ENCODE measurements around the gene RASL10B. TPM values are rescaled to one million over a fixed set of nuclear protein-coding genes. Genes with fewer than 3 reads are reported as not detected.

RASL10B gene, protein sequence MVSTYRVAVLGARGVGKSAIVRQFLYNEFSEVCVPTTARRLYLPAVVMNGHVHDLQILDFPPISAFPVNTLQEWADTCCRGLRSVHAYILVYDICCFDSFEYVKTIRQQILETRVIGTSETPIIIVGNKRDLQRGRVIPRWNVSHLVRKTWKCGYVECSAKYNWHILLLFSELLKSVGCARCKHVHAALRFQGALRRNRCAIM
- 3.3 TPM for total RNA-seq (ENCODE audit: unreplicated experiment)
- long read RNA-seq = 0 reads

DNA sequence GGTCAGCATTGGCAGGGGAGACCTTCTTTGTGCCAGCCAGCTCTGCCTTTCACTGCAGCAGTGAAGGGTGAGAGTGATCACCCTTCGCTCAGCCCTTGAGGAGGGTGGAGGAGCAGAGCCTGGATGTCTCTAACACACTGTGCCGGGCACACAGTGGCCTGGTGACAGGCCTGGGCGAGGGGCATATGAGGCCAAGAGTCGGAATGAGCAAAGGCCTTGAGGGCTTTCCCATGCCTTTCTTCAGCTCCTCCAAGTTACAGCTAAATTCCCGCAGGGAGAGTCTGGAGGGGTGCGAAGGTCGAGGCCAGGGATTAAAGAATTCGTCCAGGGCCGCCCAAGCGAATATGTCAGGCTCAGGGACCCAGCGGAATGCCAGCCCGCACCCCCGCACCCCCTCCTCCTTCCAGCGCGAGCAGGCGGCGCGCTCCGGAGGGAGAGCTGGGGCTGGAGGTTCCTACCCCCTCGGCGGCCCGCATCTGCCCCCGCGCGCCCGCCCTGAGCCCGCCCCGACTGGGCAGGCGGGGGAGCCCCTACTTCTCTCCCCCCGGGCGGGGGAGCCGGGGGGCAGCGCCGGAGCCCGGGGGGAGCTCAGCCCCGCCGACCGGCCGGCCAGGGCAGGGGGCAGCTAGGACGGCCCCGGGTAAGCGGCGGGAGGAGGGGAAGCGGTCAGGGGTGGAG, at the start of gene RASL10B:
TSS of gene RASL10B (plus strand) at position 401 of the 678 bp plus-strand sequence. CDS start 3,546 bp downstream, outside the sequence.
- peaks cover 5% of the 10 kb centered on the region for H3K4me1 Mint-ChIP-seq (ENCODE audit: low read depth, unreplicated experiment)
- H3K27me3 Mint-ChIP-seq (ENCODE audit: unreplicated experiment) = peaks cover 1% of the 10 kb centered on the region
- peak within 1 kb of the TSS; percentile 80 for H3K4me3 Mint-ChIP-seq (ENCODE audit: unreplicated experiment)
- peak; percentile 86 for DNase-seq
- H3K27ac Mint-ChIP-seq (ENCODE audit: unreplicated experiment) = no peak within 1 kb of the TSS
- no peak for TF ChIP-seq CTCF (IDR thresholded peaks at IDR 0.05; ENCODE audit: partially characterized antibody, unreplicated experiment)
- H3K9me3 Mint-ChIP-seq (ENCODE audit: unreplicated experiment) = peaks cover 6% of the 10 kb centered on the region
- H3K36me3 Mint-ChIP-seq (ENCODE audit: unreplicated experiment) = no peaks in the 10 kb centered on the region

DNA sequence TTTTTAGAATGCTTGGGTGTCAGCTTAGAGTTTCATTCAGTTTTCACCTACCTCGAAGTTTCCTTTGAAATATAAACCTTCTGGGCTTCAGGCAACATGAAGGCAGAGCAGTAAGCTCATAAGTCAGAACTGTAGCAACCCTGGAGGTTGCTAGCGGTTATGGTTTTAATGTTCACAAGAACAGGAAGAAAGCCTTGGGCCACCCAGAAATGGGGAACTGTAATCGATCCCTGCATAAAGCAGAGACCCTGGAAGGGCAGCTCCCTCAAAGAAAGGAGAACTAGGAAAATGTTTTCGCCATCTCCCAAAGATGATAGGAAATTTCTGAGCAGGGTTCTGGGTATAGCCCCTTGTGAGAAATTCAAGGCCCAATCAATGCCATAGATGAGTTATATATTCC, 47.8 kb upstream of the RASL10B start:
- H3K4me3 Mint-ChIP-seq (ENCODE audit: unreplicated experiment) = no peak overlapping the region
- DNase-seq = no peak
- H3K36me3 Mint-ChIP-seq (ENCODE audit: unreplicated experiment) = peaks cover 5% of the 10 kb centered on the region
- H3K4me1 Mint-ChIP-seq (ENCODE audit: low read depth, unreplicated experiment) = no peaks in the 10 kb centered on the region
- H3K27ac Mint-ChIP-seq (ENCODE audit: unreplicated experiment) = no peak overlapping the region
- peaks cover 3% of the 10 kb centered on the region for H3K27me3 Mint-ChIP-seq (ENCODE audit: unreplicated experiment)
- no peak for TF ChIP-seq CTCF (IDR thresholded peaks at IDR 0.05; ENCODE audit: partially characterized antibody, unreplicated experiment)
- H3K9me3 Mint-ChIP-seq (ENCODE audit: unreplicated experiment) = no peaks in the 10 kb centered on the region

- no peak overlapping the region for H3K27ac Mint-ChIP-seq (ENCODE audit: unreplicated experiment)
- no peak for DNase-seq
- peaks cover 5% of the 10 kb centered on the region for H3K36me3 Mint-ChIP-seq (ENCODE audit: unreplicated experiment)
- peaks cover 3% of the 10 kb centered on the region for H3K27me3 Mint-ChIP-seq (ENCODE audit: unreplicated experiment)
- no peaks in the 10 kb centered on the region for H3K9me3 Mint-ChIP-seq (ENCODE audit: unreplicated experiment)
- no peak overlapping the region for H3K4me3 Mint-ChIP-seq (ENCODE audit: unreplicated experiment)
- H3K4me1 Mint-ChIP-seq (ENCODE audit: low read depth, unreplicated experiment) = no peaks in the 10 kb centered on the region
- no peak for TF ChIP-seq CTCF (IDR thresholded peaks at IDR 0.05; ENCODE audit: partially characterized antibody, unreplicated experiment)
These were observed 47.2 kb upstream of the RASL10B start for GRCh38 chr17:35684055-35684802.

DNA sequence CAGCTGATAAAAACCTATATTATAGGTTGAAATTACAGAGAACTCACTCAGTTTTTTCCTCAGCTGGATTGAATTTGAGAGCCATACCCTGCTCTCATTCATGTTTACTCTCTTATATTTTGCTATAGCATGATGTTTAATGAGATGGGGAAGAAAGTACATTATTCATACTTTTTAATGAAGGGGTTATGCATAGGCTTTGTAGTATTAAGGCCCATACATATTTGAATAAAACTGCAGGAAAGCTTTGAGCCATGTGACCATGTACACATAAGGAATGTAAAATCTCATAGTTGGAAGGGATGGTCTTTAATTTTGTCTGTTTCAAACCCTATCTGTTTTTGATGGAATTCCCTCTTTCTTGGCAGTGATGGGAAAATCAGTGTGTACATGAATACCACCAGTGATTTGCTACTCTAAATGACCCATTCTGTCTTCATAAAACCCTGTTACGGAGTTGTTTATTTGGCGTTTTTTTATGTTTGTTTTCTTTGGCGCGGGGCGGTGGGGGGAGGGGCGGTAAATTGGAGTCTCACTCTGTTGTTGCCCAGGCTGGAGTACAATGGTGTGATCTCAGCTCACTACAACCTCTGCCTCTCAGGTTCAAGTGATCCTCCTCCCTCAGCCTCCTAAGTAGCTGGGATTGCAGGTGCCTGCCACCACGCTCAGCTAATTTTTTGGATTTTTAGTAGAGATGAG, 38.8 kb upstream of the RASL10B start:
- TF ChIP-seq CTCF (IDR thresholded peaks at IDR 0.05; ENCODE audit: partially characterized antibody, unreplicated experiment) = no peak
- Mint-ChIP-seq H3K4me3 (ENCODE audit: unreplicated experiment) (no peak overlapping the region), H3K36me3 (ENCODE audit: unreplicated experiment) (peaks cover 16% of the 10 kb centered on the region), H3K27me3 (ENCODE audit: unreplicated experiment) (peaks cover 4% of the 10 kb centered on the region), H3K4me1 (ENCODE audit: low read depth, unreplicated experiment) (peaks cover 16% of the 10 kb centered on the region), H3K9me3 (ENCODE audit: unreplicated experiment) (peaks cover 4% of the 10 kb centered on the region), H3K27ac (ENCODE audit: unreplicated experiment) (peak overlapping the region; percentile 91)
- no peak for DNase-seq
